ENCODE measurements around the gene SMIM35.

DNA sequence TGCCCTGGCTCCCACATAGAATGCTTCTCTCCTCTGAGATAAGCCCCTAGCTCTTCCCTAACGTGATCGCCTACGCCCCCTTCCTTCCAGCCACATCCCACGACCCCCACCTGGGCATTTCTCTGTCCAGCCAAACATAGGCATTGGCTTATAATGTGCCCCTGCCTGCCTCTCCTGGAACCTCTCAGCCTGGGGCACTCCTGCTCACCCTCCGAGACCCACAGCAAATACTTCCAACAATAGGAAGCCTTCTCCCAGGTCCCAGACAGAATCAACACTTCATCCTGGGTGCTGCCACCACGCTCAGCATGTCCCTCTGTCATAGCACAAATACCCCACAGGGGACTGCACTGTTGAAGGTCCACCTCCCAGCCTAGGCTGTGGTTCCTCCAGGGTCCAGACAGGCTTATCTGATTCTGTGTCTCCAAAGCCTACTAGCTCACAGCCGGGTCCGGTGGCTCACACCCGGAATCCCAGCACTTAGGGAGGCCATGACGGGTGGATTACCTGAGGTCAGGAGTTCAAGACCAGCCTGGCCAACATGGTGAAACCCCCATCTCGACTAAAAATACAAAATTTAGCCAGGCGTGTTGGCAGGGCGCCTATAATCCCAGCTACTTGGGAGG is 34.1 kb downstream of the SMIM35 start:
- TF ChIP-seq POLR2A (IDR thresholded peaks at IDR 0.05) (no peak), CTCF (IDR thresholded peaks at IDR 0.05 in 4 of 5, conservative IDR thresholded peaks at IDR 0.05 in 1 of 5) (no peak)

Measured in gastrocnemius medialis (tissue), 4 donors.